Measurements from ENCODE around the gene FAM50A. TPM values are rescaled to one million over a fixed set of nuclear protein-coding genes. Genes with fewer than 3 reads are reported as not detected.

FAM50A gene
- total RNA-seq, 1 donor from 2014 or later: 88.5 TPM

- DNase-seq (ENCODE audit: low read depth) (no peak), FAIRE-seq (no peak)
- Histone ChIP-seq H3K27me3 (ENCODE audit: control insufficient read depth, insufficient read depth, low read length) (no peaks in the 10 kb centered on the region), H3K36me3 (ENCODE audit: control insufficient read depth, insufficient read depth, low read length) (peaks cover 17% of the 10 kb centered on the region), H3K4me3 (ENCODE audit: low read depth, low read length) (no peak overlapping the region)
- peak; percentile 18 for TF ChIP-seq CTCF (IDR thresholded peaks at IDR 0.05; ENCODE audit: insufficient read depth, low read length, severe bottlenecking)
Observed at GRCh38 chrX:154460326-154460725, 16.4 kb downstream of the FAM50A start.

GRCh38 chrX:154462396-154462795, 18.5 kb downstream of the FAM50A start:
- no peak for TF ChIP-seq CTCF (IDR thresholded peaks at IDR 0.05; ENCODE audit: insufficient read depth, low read length, severe bottlenecking)
- DNase-seq (ENCODE audit: low read depth): no peak
- Histone ChIP-seq H3K36me3 (ENCODE audit: control insufficient read depth, insufficient read depth, low read length) (peaks cover 25% of the 10 kb centered on the region), H3K27me3 (ENCODE audit: control insufficient read depth, insufficient read depth, low read length) (no peaks in the 10 kb centered on the region), H3K4me3 (ENCODE audit: low read depth, low read length) (no peak overlapping the region)
- FAIRE-seq: no peak

GRCh38 chrX:154463611-154464220, 19.8 kb downstream of the FAM50A start:
- no peak for TF ChIP-seq CTCF (IDR thresholded peaks at IDR 0.05; ENCODE audit: insufficient read depth, low read length, severe bottlenecking)
- Histone ChIP-seq H3K27me3 (ENCODE audit: control insufficient read depth, insufficient read depth, low read length) (no peaks in the 10 kb centered on the region), H3K4me3 (ENCODE audit: low read depth, low read length) (no peak overlapping the region), H3K36me3 (ENCODE audit: control insufficient read depth, insufficient read depth, low read length) (peaks cover 30% of the 10 kb centered on the region)
- DNase-seq (ENCODE audit: low read depth) (no peak), FAIRE-seq (no peak)

GRCh38 chrX:154464806-154465365, 20.9 kb downstream of the FAM50A start:
- Histone ChIP-seq H3K36me3 (ENCODE audit: control insufficient read depth, insufficient read depth, low read length) (peaks cover 37% of the 10 kb centered on the region), H3K4me3 (ENCODE audit: low read depth, low read length) (no peak overlapping the region), H3K27me3 (ENCODE audit: control insufficient read depth, insufficient read depth, low read length) (no peaks in the 10 kb centered on the region)
- TF ChIP-seq CTCF (IDR thresholded peaks at IDR 0.05; ENCODE audit: insufficient read depth, low read length, severe bottlenecking): no peak
- no peak for FAIRE-seq
- no peak for DNase-seq (ENCODE audit: low read depth)

GRCh38 chrX:154465601-154466000, 21.7 kb downstream of the FAM50A start:
- no peak for TF ChIP-seq CTCF (IDR thresholded peaks at IDR 0.05; ENCODE audit: insufficient read depth, low read length, severe bottlenecking)
- DNase-seq (ENCODE audit: low read depth) (no peak), FAIRE-seq (no peak)
- Histone ChIP-seq H3K27me3 (ENCODE audit: control insufficient read depth, insufficient read depth, low read length) (no peaks in the 10 kb centered on the region), H3K36me3 (ENCODE audit: control insufficient read depth, insufficient read depth, low read length) (peaks cover 36% of the 10 kb centered on the region), H3K4me3 (ENCODE audit: low read depth, low read length) (no peak overlapping the region)

- H3K4me3 ChIP-seq (ENCODE audit: low read depth, low read length): no peak overlapping the region
- no peaks in the 10 kb centered on the region for H3K27me3 ChIP-seq (ENCODE audit: control insufficient read depth, insufficient read depth, low read length)
- DNase-seq (ENCODE audit: low read depth) (no peak), FAIRE-seq (no peak)
- no peak for TF ChIP-seq CTCF (IDR thresholded peaks at IDR 0.05; ENCODE audit: insufficient read depth, low read length, severe bottlenecking)
- peaks cover 36% of the 10 kb centered on the region for H3K36me3 ChIP-seq (ENCODE audit: control insufficient read depth, insufficient read depth, low read length)
Observed at GRCh38 chrX:154466036-154466435, 22.1 kb downstream of the FAM50A start.

Measured in bronchial epithelial cell (primary cell).